Right renal cortex interstitium (tissue), 3 donors: Measurements from ENCODE around the gene PDLIM5. TPM values are rescaled to one million over a fixed set of nuclear protein-coding genes. Genes with fewer than 3 reads are reported as not detected.

Source experiments
- DNase-seq, 3 donors: peaks; one replicate each; pipeline ENCODE4 v3.0.0-alpha.2; 2013; ENCODE audit warnings: low read depth in 3 of 3, low spot score in 2 of 3
- polyA plus RNA-seq, 3 donors: library from polyadenylated mRNA; unstranded; fragments of 120-200 nt; gene quantifications; one replicate each; pipeline ENCODE4 v1.2.1, GENCODE V29; 2013; ENCODE audit not compliant: insufficient read length in 3 of 3

Gene PDLIM5
- polyA plus RNA-seq, 3 donors, result 50.9 to 59.2 (median 54.0) TPM

- DNase-seq, result no peak
Observed at GRCh38 chr4:94426783-94427182, 25.0 kb upstream of the PDLIM5 start.

GRCh38 chr4:94428884-94429283 lies 22.9 kb upstream of the PDLIM5 start:
- DNase-seq, result no peak

- no peak for DNase-seq
Observed at GRCh38 chr4:94430406-94430805, 21.3 kb upstream of the PDLIM5 start.

- no peak for DNase-seq
Observed at GRCh38 chr4:94431388-94431787, 20.4 kb upstream of the PDLIM5 start.

DNA sequence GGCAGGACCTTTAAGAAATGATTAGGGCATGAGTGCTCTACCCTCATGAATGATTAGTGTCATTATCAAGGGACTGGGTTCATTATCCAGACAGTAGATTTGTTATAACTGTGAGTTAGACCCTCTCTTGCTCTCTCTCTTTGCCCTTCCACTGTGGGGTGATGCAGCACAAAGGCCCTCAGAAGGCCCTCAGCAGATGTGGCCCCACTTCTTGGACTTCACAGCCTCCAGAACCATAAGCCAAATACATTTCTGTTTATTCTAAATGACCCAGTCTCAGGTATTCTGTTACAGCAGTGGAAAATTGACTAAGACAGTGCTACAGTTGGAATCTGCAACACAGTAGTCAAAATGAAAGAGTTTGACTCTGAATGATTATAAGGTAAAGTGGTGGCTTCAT lies 17.2 kb upstream of the PDLIM5 start:
- no peak for DNase-seq

DNA sequence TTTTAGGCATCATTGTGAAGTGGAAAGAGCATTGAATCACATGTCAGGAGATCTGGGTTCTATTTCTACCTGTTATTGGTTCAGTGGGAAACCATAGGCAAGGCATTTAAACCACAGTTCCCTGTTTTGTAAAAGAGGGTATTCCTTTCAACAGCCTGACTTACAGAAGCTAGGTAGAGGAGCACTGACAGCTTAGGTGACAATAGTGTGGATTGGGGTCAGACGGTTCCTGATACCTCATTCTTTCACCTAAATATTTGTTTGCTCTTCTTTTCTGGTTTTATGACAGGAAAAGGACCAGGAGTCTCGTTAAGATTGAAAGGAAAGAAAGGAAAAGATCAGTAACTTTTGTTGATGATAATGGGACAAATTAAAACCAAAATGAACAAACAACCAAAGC lies 15.9 kb upstream of the PDLIM5 start:
- no peak for DNase-seq

DNA sequence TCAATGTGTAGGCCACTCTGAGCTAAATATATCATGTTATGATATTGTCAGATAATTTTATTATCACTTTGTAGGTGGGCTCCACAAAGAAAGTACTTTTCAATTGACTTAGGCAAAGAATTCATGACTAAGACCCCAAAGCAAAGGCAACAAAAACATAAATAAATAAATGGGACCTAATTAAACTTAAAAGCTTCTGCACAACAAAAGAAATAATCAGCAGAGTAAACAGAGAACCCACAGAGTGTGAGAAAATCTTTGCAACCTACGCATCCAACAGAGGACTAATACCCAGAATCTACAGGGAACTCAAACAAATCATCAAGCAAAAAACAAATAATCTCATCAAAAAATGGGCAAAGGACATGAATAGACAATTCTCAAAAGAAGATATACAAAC lies 15.2 kb upstream of the PDLIM5 start:
- DNase-seq, result no peak

GRCh38 chr4:94439606-94440005 lies 12.1 kb upstream of the PDLIM5 start:
- no peak for DNase-seq

- DNase-seq, result no peak
Observed at GRCh38 chr4:94441838-94442237, 9.9 kb upstream of the PDLIM5 start.

DNA sequence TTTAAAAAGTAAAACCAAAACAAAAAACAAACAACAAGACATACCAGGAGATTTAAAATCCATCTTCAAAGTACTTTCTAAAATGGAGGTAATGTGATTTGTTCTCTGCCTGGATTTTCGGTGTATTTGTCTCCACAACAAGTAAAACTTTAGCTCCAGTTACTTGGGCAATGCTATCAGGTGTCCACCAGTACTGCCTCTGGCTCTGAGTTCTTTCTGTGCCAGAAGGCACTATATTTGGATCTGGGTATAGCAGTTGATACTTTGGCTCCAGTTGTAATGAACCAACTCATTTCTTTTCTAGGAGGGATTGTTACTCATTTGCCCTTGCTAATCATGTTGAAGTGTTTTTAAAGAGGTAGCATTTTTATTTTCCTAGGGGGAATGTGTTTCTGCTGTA lies 9.5 kb upstream of the PDLIM5 start:
- no peak for DNase-seq

DNA sequence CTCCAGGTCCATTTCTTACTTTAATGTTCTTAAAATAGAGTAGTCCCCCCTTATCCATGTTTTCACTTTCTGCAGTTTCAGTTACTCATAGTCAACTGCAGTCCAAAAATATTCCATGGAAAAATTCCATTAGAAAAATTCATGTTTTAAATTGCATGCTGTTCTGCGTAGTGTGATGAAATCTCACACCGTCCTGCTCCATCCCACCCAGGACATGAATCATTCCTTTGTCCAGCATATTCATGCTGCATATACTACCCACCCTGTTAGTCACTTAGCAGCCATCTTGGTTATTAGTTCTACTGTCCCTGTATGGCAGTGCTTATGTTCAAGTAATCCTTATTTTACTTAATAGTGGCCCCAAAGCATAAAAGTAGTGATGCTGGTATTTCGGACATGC lies 5.4 kb upstream of the PDLIM5 start:
- DNase-seq, result no peak

GRCh38 chr4:94447754-94448411 lies 3.9 kb upstream of the PDLIM5 start:
- no peak for DNase-seq

- DNase-seq, result no peak
Observed at GRCh38 chr4:94448815-94449375, 2.8 kb upstream of the PDLIM5 start.

DNA sequence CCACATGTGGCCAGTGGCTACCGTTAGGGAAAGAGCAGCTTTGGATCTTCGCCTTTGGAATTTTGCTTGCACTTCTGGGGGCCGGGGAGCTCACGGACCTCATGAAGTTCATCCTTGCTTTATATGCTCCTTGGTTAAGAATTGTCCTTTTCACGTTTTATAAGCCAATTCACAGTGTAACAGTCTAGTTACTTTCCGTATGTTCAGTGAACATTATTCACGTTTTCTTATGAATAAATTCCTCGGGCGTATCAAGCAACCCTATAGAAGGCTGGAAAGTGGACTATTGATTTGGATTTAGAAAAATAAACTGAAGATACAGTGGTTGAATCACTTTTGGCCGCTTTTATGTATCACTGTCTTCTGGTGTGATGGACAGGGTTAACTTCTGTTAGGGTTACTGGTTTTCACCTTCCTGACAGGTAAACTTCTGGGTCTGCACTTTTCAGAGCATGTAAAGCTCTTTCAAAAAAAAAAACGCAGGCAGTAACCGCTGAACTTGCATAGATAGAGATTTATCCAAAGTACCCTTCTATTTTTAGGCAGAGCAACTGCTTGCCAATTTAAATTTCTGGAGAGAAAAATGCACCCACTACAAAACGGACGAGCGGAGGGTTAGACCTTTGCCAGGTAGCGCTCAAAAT lies 569 bp upstream of the PDLIM5 start:
- DNase-seq, result peak in 1 of 3 donors; percentile 62

DNA sequence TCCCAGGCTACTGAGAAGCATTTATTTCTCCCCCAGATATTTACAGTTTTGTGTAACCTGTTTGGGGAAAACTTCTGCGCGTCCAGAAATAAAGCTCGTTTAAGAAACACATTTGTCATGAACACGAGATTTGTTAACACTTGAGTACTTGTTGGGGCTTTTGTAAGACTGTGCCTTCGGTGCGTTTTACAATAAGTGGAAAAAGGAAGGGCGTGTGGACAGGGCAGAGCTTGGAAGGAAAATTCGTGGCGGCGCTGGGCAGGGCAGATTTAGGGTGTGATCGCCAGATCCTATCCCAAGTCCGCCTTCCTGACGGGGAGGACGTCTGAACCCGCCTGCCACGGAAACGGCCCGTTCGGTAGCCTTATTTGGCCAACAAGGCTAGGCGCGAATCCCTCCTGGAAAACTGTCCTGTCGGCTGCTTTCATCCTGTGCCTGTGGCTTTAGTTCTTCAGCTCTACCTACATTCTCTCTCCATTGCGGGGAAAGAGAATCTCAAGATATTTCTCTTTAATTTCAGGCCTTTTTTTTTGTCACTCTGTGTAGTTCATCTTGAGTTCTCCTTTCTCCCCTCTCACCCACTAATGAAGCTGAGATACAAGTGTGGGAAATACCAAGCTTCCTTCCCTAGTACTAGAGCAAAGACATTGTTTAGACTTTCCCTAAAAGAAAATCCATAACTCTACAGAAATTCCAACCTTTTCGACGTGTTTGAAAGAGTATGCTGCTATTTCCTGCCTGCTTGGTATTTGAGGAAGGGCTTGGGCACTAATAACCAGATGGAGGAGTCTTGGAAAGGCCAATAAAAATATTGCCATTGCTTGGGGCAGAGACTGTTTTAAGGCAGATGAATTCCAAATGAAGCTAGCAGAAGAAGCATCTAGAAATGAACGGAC lies 982 bp downstream of the PDLIM5 start:
- DNase-seq, result peak in 2 of 3 donors; percentile 38 to 43

DNA sequence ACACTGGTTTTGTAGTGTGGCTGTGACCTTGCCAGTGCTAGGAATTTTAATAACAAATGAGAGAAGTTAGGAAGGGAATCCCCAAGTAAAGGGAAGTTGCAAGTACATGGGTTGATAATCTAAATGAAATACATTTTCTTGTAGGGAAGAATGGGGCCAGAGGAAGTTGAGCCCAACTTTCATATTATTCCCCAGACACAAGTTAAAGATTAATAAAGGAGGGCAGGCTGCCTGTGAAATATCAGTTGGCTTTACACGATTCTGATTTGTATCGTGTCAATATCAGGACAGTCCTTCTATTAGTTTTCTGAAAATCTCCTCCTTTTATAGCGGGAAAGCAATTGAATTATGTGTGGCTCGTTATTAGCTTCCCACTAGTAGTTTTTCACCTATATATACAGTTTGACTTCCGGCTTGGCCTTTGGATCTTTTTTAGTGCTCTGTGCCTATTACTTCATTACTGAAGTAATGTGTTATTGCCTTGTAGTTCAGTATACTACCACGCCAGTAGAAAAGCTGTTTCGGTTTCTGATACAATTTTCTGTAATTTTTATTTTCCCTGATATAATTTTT lies 1.7 kb downstream of the PDLIM5 start:
- no peak for DNase-seq

DNA sequence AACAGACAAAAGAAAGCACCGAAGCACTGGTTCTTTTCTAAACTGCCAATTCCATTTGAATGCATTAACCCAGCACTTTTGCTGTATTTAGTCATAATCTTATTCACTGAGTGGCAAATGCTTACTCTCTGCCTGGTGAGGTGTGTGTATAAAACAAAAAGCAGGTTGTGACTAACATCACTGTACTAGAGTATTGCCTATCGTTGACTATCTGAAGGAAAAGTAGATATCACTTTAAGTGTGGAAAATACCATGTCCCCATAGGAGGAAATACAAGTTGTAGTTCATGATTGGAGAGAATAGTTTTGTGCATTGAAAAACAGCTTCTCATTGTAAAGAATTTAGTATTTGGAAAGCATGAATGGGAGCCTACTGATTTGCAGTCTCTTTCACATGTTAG lies 2.7 kb downstream of the PDLIM5 start:
- DNase-seq, result no peak

GRCh38 chr4:94455081-94455480 lies 3.3 kb downstream of the PDLIM5 start:
- DNase-seq, result no peak

DNA sequence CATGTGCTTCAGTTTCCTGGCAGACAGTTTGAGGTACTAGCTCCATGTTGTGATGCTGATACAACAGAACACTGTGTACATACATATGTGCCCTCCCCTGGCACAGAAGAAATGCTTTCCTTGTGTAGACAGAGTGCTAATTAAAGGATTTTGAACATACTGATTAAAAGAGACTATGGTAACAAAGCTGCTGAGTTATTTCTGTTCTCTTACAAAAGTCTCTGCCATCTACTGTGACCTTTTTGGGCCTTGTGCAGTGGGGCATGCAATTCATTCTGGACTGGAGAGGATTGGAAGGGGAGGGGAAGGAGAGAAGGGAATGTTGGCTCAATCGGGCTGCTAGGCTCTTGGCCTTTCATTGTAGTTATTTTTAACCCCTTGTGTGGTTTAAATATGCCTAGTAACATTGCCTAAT lies 6.0 kb downstream of the PDLIM5 start:
- peak in 1 of 3 donors; percentile 45 for DNase-seq

DNA sequence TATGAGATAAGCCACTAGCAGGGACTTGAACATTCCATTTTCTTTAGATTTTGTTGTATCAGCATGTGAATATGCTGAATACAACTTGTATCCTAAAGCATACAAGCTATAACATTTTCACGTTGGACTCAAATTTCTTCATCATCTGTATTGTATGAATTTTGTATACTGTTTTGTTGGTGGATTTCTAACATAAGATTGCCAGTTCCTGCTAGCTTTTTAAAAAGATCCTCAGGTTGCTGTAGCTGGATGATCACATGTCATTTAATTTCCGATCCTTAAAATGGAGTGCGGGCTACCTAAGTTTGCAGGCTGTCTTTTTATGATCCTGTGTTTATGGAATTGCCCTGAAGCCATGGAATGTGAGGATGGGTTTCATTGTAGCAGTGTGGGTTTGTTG lies 6.9 kb downstream of the PDLIM5 start:
- DNase-seq, result no peak
